HG02798 (cell line): ENCODE measurements around the gene DDX60.
"Not testable (repeated sequence)": the region's sequence is repeated elsewhere in the genome, so short reads cannot be mapped to it uniquely, and the experiment has no call there.

Experiments
- ATAC-seq: cut with Tn5 transposase; IDR thresholded peaks from one replicate; pipeline ENCODE4 v1.9.1; 2021; ENCODE audit warnings: mild to moderate bottlenecking; ENCODE audit not compliant: unreplicated experiment, poor library complexity

Gene DDX60, protein sequence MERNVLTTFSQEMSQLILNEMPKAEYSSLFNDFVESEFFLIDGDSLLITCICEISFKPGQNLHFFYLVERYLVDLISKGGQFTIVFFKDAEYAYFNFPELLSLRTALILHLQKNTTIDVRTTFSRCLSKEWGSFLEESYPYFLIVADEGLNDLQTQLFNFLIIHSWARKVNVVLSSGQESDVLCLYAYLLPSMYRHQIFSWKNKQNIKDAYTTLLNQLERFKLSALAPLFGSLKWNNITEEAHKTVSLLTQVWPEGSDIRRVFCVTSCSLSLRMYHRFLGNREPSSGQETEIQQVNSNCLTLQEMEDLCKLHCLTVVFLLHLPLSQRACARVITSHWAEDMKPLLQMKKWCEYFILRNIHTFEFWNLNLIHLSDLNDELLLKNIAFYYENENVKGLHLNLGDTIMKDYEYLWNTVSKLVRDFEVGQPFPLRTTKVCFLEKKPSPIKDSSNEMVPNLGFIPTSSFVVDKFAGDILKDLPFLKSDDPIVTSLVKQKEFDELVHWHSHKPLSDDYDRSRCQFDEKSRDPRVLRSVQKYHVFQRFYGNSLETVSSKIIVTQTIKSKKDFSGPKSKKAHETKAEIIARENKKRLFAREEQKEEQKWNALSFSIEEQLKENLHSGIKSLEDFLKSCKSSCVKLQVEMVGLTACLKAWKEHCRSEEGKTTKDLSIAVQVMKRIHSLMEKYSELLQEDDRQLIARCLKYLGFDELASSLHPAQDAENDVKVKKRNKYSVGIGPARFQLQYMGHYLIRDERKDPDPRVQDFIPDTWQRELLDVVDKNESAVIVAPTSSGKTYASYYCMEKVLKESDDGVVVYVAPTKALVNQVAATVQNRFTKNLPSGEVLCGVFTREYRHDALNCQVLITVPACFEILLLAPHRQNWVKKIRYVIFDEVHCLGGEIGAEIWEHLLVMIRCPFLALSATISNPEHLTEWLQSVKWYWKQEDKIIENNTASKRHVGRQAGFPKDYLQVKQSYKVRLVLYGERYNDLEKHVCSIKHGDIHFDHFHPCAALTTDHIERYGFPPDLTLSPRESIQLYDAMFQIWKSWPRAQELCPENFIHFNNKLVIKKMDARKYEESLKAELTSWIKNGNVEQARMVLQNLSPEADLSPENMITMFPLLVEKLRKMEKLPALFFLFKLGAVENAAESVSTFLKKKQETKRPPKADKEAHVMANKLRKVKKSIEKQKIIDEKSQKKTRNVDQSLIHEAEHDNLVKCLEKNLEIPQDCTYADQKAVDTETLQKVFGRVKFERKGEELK (N-terminal part only)

DNA sequence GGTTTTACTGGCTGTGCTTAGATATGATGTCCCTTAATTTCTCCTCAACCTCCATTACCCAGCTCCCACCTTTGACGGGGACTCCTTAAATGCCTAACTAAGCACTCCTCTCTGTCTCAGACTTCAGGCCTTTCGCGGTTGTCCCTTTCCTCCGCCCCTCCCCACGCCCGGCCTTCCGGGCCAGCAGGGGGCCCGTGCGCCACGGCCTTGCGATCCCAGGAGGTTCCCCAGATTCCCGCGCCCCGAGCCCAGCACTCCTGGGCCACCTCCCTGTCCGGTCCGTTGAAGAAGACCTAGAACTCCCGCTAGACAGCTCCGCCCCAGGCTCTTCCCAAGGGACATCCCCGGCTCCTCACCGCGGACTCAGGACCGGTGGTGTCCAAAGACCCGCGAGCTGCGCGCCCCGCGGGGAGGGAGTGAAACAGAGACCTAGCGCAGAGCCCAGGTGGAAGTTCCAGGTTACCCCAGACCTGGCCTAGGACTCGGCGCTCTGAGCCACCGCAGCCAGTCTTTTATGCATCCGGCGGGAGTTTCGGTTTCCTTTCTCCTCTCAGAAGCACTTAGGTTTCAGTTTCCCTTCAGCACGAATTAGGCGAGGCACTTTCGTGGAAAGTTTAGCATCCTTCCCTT lies at the start of gene DDX60:
Gene DDX60, minus strand, starts transcription at position 487 of the 630 bp plus-strand sequence. CDS start 7,493 bp downstream, outside the sequence.
- ATAC-seq = peak; percentile 99

DNA sequence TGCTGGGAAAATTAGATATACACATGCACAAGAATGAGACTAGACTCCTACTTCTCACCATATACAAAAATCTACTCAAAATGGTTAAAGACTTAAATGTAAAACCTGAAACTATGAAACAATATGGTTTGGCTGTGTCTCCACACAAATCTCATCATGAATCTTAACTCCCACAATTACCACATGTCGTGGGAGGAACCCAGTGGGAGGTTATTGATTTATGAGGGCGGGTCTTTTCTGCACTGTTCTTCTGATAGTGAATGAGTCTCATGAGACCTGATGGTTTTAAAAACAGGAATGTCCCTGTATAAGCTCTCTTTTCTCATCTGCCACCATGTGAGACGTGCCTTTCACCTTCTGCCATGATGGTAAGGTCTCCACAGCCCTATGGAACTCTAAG lies 48.5 kb upstream of the DDX60 start:
- ATAC-seq = no peak

DNA sequence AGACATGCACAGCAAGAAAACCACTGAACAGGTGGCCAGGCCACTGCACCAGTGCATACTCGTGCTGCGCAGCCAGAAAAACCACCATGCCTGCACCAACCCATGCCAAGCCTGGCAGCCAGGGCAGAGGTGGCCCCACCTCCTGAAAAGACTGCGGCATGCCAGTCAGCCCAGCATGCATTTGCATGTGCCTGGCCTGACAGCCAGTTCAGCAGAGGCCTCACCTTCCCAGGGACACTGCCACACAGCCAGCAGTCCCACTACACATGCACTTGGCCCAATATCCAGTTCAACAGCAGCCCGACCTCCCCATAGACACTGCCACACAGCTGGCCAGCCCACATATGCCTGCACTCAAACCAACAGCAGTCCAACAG lies 43.5 kb upstream of the DDX60 start:
- no peak for ATAC-seq

DNA sequence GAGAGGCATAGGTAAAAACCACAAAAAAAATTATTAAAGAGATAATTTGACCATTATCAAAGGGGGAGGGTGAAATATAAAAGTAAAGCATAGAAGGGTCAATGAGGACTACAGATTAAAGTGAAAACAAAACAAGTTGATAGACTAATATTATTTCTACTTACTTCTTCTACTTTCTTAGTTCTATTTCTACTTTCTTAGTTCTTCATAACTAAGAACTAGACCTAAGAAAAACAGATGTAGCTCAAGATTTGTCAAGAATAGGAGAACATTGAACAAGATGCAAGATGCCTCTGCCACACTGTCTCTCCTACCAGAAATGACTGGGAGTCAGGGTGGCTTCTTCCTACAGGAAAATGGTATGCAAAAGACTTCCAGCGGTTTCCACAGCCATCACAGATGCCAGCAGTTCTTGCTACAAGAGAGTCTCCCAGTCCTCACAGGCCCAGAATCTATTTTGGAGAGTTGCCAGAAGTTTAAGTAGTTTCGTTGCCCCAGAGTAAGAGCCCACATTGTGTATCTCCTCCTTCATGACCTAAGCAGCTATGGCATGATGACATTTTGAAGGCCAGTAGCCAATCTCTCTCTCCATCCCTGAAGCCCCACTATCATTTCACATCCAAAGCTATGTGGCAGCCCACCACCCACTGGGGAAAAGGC lies 42.9 kb upstream of the DDX60 start:
- no peak for ATAC-seq

DNA sequence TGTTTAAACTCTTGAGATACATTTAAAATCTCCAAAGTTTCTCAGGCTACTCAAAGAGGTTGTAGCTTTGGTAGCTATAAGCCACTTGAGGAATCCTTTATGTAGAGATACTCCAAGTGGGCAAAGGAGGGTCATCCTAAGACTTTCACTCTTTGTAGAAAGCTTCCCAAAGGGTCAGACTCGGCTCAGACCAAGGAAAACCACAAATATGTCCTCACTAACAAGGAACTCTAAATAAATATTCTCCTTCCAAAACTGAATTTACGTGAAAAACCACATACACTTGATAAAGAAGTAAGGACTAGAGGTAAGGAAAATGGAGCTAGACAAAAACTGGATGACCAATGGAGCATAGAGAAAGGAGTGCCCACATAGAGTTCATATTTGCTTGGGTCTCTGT lies 41.7 kb upstream of the DDX60 start:
- no peak for ATAC-seq

DNA sequence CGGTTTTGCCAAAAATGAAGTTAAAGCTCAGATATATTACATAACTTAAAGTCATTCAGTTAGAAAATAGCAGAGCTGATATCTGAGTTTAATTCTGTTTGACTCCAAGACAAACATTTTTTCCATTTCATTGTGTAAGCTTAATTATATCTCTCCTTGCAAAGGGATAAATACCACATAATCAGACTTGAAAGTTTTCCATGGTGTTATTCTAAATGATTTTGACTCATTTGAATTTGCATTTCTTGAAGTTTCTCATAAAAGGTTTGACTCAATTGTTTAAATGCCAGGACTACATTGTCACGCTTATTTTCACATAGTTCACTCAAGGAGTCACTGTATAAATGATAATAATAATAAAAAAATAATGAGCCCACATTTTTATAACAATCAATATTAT lies 39.4 kb upstream of the DDX60 start:
- no peak for ATAC-seq

DNA sequence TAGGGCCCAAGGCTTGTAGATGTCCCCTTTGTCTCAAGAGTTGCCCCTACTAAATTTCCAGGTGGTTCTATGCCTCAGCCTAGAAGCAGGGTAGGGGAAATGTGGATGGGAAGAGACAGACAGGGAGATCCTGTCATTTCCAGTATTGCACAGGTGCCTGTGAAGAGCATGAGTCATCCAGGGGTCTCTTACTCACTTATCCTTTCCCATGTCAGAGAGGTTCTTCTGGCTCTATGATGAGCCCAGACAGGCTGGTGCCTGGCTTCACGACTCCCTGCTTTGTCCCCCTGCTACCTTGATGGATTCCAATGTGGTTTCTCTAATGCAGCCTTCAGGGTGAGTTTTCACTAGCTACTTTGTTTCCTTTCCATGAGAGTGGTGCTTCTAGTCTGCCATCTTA lies 35.2 kb upstream of the DDX60 start:
- no peak for ATAC-seq

DNA sequence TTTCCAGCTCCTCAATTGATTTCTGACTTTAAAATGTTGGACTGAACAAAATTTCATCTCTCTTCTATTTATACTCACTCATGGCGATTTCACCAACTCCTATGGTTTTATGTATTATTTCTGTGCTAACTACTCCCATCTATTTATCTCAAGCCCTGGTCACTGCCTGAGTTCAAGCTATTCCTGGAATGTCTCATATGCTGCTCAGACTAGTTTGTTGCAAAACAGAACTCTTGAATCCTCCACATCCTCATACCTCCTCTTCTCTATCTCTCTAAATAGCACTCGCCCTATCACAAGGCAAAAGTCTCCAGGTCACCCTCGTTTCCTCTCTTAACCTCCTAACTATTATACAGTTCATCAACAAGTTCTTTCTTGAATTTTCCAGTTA lies 19.0 kb upstream of the DDX60 start:
- no peak for ATAC-seq

DNA sequence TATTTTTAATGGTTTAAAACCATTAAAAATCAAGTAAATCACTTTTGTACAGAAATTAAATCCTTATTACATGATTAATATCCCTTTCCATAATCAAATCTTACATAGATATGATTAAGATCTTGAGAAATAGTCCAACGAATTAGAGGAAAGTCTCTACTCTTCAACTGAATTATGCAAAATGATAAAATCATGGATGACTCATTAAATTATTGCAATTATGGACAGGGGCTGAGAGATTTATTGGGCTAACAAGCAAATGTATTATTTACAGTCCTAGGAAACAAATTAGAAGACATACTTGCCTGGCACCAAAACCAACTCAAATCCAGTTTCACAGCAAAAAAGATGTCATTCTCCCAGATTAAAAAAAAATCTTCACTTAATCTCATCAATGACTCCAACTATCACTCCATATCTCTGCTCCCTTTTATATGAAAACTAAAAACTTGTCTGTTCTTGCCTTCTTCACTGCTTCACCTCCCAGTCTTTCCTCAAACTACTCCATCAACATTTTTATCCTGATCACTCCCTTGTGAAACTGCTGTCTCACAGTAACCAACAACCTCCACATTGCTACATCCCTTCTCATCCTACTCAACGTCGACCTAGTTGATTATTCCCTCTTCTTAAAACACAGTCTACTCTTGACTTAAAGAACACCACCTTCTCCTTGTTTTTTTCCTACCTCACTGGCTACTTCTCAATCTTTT lies 18.4 kb upstream of the DDX60 start:
- no peak for ATAC-seq

DNA sequence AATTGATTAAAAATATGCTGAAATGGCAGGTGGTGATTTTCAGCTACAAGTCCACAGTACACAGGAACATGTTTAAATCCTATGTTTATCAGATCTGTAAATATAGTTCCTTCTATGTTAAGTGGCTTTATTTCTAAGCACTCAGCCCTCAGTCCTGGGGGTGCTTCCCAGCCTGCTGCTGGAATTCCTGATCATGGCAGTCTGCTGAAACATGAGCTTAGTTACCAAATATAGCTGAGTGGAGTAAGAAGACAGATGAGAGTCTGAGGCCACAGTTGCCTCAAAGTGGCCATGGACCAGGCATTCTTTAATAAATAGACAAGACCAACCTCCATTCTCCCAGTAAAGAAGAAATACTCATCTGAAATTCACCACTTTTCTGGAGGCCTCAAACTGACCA lies 17.1 kb upstream of the DDX60 start:
- no peak for ATAC-seq

DNA sequence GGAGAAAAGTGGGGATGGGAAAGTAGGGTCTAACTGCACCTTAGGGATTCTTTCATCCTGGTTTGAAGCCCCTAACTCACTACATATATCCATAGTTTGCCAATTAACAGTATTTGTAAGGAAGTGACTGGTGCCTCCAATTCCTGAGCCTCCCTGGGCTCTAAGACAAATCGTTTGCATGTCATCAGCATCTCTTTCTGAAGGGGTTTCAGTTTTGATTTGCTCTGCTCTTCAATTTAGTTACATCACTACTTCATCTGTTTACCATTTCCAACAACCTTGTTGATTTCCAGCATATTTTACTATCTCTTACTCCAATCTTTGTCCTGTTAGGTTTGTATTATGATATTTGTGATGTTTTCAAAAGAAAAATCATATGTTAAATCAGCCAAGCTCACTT lies 15.5 kb upstream of the DDX60 start:
- no peak for ATAC-seq

DNA sequence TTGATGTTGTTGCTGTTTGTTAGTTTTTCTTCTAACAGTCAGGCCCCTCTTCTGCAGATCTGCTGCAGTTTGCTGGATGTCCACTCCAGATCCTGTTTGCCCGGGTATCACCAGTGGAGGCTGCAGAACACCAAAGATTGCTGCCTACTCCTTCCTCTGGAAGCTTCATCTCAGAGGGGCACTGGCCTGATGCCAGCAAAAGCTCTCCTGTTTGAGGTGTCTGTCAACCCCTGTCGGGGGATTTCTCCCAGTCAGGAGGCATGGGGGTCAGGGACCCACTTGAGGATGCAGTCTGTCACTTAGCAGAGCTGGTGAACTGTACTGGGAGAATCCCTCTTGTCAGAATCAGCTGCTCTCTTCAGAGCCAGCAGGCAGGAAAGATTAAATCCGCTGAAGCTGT lies 12.0 kb upstream of the DDX60 start:
- ATAC-seq = not testable (repeated sequence)

DNA sequence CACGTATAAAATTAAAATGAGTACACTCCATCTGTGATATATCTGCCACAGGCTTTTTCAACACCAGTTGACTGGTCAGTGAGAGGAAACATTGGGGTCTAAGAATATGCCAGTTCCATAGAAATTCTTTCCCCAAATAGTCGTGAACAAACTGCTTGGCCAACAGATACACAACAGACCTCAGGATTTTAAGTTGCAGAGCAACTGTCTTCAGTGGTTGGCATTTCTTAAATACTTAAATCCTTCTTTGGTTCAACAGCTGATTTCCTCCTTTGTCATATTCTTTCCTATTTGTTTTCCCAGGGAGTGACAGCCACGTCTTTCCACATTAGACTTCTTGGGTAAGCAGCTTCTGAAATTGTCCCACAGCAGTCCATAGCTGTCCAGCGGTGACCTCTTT lies 7.0 kb upstream of the DDX60 start:
- no peak for ATAC-seq

DNA sequence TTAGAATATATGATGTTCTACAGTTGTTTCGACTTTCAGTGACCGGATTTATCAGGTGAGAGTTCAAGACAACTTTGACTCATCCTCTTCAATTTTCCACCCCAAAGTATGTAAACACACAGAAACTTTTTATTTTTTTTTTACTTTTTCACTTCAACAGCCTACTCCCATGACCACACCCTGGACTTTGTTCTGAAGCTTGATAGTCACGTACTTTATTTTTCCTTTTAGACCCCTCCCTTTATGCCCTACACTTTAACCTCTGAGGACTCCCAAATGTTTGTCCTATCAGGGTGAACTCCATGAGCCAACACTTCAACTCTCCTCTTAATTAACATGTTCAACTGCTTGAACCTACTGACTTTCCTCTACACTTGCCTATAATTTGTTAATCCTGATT lies 2.5 kb upstream of the DDX60 start:
- no peak for ATAC-seq

DNA sequence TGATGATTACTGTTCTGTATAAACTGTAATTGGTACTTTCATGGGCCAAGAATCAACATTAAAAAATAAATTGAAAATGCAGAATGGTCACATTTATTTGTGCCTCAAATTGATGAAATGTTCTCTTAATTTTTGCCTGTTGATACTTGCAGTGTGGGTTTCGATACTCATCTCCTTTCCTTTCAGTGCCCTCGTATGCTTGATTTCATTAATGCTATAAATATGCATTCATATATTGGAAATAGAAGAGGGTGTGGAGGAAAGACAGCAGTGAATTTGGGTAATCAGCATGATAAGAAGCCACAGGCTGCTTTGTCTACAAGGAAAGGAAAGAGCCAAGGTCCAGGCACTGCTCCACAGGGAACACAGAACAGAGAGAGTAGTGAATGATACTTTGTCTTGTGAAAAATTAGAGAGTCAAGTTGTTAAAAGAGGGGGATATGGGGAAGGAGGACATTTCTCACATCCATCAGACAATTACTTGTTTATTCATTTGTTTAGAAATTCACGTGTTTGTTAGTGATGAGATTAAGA lies 1.0 kb upstream of the DDX60 start:
- no peak for ATAC-seq

DNA sequence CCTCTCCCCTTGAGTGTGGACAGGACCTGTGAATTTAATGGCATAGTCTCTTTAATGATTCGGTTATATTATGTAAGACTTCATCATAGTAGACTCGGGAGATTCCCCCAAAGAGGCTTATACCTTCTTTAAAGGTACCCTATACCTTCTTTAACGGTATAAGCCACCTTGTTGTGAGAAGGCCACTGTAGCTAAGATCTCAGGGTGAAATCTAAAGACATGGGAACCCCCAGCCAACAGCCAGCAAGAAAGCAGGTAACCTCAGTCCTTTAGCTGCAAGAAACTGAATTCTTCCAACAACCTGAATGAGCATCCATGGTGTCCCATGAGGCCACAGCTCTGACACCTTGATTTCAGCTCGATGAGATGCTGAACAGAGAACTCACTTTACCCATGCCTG lies 931 bp downstream of the DDX60 start:
- no peak for ATAC-seq

DNA sequence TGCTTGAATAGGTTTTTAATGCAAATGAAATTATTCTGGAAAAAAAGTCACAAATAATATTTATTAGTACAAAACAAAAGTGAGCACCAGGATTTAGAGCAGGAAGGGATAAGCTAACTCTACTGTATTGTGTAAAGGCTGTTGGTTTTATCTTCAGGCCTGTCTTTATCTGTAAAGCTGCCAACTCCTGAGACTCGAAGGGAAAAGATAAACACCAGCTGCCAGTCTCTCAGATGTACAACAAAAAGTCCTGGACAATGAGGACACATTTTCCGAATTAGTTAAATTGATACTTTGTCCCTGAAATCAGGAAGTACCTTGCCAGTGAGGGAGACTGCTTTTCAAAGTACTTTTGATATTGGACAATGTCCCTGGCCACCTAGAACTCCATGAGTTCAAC lies 8.8 kb downstream of the DDX60 start:
- ATAC-seq = no peak

DNA sequence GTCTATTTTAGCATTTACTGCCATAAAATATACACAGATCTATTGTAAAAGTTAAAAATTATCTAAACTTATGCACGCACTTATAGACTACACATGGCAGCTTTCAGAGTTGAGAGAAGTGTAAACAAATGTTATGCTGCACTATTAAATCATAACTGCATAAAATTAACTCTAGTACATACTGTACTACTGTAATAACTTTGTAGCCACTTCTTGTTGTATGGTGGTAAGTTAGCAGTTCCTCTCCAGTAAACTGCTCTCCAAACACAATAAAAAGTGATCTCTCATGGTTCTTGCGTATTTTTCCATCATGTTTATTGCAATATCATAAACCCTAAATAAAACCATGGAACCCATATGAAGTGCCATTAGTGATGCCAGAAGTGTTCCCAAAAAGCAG lies 9.6 kb downstream of the DDX60 start:
- no peak for ATAC-seq

DNA sequence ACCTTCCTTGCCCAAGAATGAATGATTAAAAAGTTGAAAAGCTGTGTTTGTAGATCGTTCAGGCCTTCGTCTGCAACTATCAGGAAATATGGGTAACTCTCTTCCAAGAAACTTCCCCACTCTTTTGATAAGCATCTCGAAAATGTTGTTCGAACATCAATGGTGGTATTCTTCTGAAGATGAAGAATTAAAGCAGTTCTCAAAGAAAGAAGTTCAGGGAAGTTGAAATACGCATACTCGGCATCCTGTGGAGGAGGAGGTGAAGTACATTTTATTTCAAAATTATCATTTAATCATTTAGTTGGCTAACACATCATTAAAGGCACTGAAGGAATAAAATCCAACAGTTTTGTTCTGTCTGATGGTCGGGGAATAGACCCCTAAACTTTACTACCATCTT lies 12.1 kb downstream of the DDX60 start:
- ATAC-seq = no peak
